Putamen (tissue), 1 donor: ENCODE data around the gene SPRR2D.
"Not testable (repeated sequence)": the region's sequence is repeated elsewhere in the genome, so short reads cannot be mapped to it uniquely, and the experiment has no call there.

Experiments
- DNase-seq: peaks from one replicate; pipeline ENCODE4 v3.0.0-alpha.2; 2016; ENCODE audit warnings: low spot score

SPRR2D gene

GRCh38 chr1:153011235-153011758, 29.6 kb downstream of the SPRR2D start:
- not testable (repeated sequence) for DNase-seq

- no peak for DNase-seq
Measured at GRCh38 chr1:153001382-153001781, 39.5 kb downstream of the SPRR2D start, which contains the start of gene SPRR3. TSS of gene SPRR3 (plus strand) at chr1:153001749. CDS start at chr1:153003021, 1,272 bp downstream.

- no peak for DNase-seq
Measured at GRCh38 chr1:153000294-153000693, 40.6 kb downstream of the SPRR2D start.

- no peak for DNase-seq
Measured at GRCh38 chr1:152999818-153000217, 41.1 kb downstream of the SPRR2D start.

- DNase-seq: no peak
Measured at GRCh38 chr1:152998476-152998875, 42.4 kb downstream of the SPRR2D start.

GRCh38 chr1:152997901-152998300, 43.0 kb downstream of the SPRR2D start:
- no peak for DNase-seq

GRCh38 chr1:152996633-152997400, 44.1 kb downstream of the SPRR2D start:
- DNase-seq: peak; percentile 22

- DNase-seq: no peak
Measured at GRCh38 chr1:152995842-152996241, 45.1 kb downstream of the SPRR2D start.

- DNase-seq: no peak
Measured at GRCh38 chr1:152993186-152993585, 47.7 kb downstream of the SPRR2D start.
